DLD1 (cell line): ENCODE measurements around the gene CBLB.
"Not testable (repeated sequence)": the region's sequence is repeated elsewhere in the genome, so short reads cannot be mapped to it uniquely, and the experiment has no call there.

Experiments used
- in situ Hi-C: cut with HindIII; loops from 2 replicates; pipeline ENCODE4 v1.10.0; 2017; ENCODE audit warnings: low sequenced_read_pairs

Gene CBLB

DNA sequence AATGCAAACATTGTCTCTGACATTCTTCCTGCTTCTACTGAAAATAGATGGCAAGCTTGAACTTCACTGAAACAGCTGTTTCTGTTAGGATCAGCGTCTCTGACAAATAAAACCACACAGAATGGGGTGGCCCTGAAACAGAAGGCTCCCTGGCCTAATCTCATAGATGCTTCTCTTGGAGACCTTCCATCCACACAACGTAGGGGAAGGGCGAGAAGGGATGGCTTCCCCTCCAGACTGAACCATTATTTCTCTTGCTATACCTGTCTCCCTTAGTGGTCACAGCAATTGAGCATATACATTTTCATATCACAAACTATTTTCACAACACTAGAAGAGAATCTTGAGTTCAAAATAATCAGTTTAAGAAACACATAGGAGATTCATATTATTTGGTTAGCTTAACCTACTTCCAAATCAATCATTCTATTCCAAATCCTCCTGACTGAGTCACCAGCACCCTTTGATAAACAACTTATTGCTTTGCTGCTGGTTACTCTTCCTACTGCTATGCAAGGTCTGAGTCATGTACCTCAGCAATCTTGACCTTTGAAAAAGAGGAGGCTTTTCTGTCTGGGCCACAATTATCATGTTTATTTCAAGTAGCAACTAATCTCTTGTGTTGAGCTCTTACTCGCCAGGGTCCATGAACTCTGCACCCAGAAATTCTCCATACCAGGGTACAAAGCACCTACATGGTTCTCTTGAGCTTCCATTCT, 45.5 kb downstream of the CBLB start:
- in situ Hi-C loops: no loop called here

GRCh38 chr3:105822171-105823123, 46.4 kb downstream of the CBLB start:
- in situ Hi-C loops: no loop called here

DNA sequence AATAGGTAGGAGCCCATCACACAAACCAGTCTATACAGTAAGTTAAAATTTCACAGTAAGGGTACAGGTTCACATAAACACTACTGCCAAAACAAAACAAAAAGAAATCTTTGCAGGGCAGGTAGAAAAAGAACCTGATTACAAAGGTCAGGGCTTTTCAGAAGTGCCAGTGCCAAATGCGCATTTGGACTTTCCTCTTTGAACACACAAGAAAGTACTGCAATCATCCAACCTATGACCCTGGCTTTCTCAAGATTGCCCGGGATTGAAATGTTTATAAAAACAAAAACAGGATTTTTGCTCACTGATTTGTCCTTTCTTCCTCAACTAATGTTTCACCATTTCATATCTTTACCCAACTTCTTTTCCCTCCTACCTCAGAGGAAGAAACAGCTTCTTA, 47.4 kb downstream of the CBLB start:
- in situ Hi-C loops: no loop called here

GRCh38 chr3:105816833-105817232, 52.0 kb downstream of the CBLB start:
- in situ Hi-C loops: no loop called here

GRCh38 chr3:105815331-105815730, 53.5 kb downstream of the CBLB start:
- in situ Hi-C loops: not testable (repeated sequence)

DNA sequence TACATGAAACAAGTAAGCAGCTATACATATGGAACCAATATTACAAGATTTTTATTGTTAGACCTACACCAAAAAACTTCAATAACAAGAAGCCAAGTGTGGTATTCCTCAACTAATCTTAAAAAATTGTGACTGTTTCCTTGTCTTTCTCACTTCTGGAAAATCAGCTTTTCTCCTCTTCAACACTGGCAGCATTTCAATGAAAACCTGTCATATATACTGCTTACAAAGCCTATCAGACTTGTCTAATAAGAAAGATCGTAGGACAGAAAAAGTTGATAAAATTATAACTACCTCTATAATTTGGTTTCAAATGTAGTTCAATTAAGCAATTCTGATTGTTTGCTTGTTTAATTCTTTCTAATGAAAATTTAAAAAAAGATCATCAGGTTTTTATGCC, 55.1 kb downstream of the CBLB start:
- in situ Hi-C loops: no loop called here

DNA sequence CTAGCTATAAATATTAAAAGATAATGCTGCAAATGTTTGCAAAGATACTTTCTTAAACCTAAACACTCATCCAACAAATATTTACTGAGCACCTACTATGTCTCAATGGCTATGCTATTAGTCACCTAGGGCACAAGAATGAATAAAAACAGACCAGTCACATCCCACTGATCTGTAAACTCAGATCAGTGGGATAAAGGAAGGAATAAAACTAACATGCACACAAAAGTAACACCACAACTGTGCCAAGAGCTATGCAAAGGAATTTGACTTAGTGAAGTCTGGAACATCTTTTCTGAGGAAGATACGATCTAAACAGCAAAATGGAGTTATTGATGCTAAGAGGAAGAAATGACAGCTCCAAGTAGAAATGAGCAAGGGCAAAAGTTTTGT, 56.6 kb downstream of the CBLB start:
- in situ Hi-C loops: no loop called here

DNA sequence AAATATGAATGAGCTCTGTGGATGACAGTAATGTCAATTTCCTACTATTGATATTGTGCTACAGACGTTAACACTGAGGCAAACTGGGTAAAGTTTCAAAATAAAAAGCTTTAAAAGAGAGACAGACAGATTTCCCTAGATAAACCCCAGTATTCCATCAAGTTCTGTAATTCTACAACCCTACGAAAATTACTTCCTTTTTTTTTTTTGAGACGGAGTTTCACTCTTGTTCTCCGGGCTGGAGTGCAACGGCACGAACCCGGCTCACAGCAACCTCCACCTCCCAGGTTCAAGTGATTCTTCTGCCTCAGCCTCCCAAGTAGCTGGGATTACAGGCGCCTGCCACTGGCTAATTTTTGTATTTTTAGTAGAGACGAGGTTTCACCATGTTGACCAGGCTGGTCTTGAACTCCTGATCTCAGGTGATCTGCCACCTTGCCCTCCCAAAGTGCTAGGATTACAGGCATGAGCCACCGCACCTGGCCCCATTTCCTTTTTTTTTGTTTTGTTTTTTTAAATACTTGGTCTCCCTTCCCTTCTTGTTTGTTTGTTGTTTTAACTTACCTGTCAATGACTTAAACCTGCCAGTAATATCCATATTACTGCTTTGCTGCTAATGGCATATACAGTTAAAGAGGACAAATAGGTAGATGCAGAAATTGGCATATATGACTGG, 57.2 kb downstream of the CBLB start:
- in situ Hi-C loops: no loop called here

DNA sequence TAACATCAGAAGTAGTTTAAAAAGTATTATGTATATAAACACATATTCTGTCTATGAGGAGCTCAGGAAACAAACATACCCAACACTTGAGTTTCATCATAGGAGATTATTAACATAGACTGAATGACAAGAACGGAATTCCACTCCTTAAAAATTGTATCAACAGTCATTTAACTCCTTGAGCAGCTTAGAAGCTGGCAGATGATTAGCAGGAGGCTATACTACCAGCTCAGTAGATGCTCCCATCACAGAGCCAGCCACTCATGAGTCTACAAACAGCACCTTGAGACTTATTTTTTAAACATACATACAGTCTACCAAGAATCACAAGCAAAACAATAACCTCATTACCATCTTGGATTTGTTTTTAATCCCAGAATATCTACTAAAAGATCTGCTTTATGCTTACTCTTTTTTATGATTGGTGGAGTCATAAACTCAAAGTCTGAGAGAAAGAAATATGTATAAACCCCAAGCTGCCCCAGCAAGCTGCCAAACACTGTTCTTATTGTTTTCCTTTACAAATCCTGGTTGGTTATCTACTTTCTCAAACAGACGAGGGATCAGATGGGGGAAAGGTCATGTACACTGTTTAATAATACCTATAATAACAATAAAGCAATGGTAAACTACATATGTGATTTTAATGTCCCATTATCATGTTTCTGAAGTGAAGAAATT, 59.5 kb downstream of the CBLB start:
- in situ Hi-C loops: no loop called here

DNA sequence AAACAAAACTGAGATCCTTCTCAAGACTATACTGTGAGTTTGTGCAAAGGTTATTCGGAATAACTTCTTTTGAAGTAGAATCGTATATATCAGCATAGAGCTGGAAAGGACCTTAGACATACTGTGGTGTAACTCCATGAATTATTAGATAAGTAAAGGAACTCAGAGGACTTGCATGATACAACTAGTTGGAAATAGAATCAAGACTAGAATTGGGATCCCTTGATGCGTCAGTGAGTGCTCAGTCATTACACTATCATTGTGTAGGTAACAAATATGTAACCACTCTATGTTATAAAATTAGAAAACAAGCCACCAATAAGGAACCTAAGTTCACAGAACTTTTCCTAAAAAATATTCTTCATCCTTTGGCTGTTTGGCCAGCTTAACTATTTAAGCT, 61.1 kb downstream of the CBLB start:
- in situ Hi-C loops: no loop called here

- in situ Hi-C loops: no loop called here
These were observed 61.7 kb downstream of the CBLB start for GRCh38 chr3:105807146-105807545.

- in situ Hi-C loops: no loop called here
These were observed 62.5 kb downstream of the CBLB start for GRCh38 chr3:105806359-105806758.

GRCh38 chr3:105805404-105805803, 63.4 kb downstream of the CBLB start:
- in situ Hi-C loops: no loop called here

GRCh38 chr3:105802118-105802706, 66.6 kb downstream of the CBLB start:
- in situ Hi-C loops: no loop called here

DNA sequence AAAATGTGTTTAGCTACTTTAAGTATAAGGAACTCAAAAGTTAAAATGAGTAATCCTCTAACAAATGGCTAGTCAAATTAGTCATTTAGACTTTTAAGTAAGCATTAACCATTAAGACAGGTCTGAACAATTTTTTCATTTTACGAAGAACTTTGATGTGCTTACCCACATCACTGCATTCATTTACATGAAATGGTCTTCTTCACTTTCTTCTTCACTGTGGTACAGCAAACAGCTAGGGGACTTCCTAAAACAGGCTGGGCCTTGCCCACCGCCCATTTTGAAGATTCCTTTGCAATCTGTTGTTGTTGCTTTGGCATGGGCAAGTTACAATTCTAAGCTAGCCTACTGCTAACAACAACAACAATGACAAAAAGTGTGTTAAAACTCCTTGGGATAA, 67.4 kb downstream of the CBLB start:
- in situ Hi-C loops: no loop called here

DNA sequence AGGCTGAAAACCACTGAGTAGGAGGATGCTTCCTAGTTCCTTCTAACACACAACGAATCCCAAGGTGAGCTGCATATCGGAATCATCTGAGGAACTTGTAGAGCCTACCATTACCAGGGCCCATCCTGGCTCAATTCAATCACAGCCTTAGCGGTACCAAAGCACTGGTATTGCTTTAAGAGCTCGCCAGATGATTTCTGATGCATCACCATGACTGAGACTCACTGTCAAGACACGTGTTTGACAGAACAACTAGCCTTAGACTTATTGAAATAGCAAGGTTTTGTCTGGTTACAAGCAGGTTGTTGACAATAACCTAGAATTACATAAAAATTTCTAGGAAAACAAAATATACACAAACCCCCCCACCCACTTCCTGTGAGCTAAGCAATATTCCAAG, 68.5 kb downstream of the CBLB start:
- in situ Hi-C loops: no loop called here

GRCh38 chr3:105799286-105799685, 69.5 kb downstream of the CBLB start:
- in situ Hi-C loops: no loop called here

- in situ Hi-C loops: no loop called here
These were observed 70.4 kb downstream of the CBLB start for GRCh38 chr3:105798381-105798934.

DNA sequence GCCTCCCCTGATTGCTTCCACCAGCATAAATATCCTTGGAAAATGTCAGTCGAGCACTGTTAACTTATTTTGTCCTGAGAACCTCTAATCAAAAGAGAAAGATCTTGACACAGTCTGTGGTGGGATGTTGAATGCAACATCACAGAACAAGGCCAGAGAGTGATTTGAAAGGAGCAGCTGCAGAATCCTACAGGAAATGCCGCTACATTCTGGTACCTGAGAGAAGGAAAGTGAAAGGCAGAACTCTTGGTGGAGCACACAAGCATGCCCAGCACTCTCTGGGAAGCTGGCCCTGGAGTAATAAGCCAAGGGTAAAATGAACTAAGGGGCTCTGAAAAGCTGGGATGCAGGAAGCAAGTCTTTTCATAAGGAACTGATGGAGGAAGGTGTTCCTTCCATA, 75.8 kb downstream of the CBLB start:
- in situ Hi-C loops: no loop called here
